Endothelial cell of umbilical vein (primary cell): ENCODE data around the gene SRGAP3.

Source experiments
- EZH2 ChIP-seq: IDR thresholded peaks from 2 replicates; pipeline ENCODE4 v1.6.1; 2012; ENCODE audit warnings: borderline replicate concordance, low read depth, mild to moderate bottlenecking, moderate library complexity, low read length, inconsistent platforms; ENCODE audit not compliant: severe bottlenecking
- GATA2 ChIP-seq: IDR thresholded peaks from 2 replicates; pipeline ENCODE4 v1.7.0; 2011; ENCODE audit warnings: low read depth, mild to moderate bottlenecking, moderate library complexity, mixed read lengths, low read length; ENCODE audit not compliant: insufficient read length, insufficient read depth
- JUN ChIP-seq: IDR thresholded peaks from 2 replicates; pipeline ENCODE4 v1.6.1; 2011; ENCODE audit warnings: borderline replicate concordance, low read depth; ENCODE audit not compliant: insufficient read length, insufficient read depth
- MYC ChIP-seq: IDR thresholded peaks from one replicate; pipeline ENCODE4 v1.6.1; 2011; ENCODE audit warnings: mild to moderate bottlenecking, low read depth, low read length
- POLR2A ChIP-seq: IDR thresholded peaks from 2 replicates; pipeline ENCODE4 v1.6.1; 2012; ENCODE audit warnings: low read depth, mild to moderate bottlenecking, control low read depth, low read length
- POLR2AphosphoS5 ChIP-seq: IDR thresholded peaks from 2 replicates; pipeline ENCODE4 v1.6.1; 2012; ENCODE audit warnings: low read depth, mild to moderate bottlenecking, control low read depth, low read length, moderate library complexity; ENCODE audit not compliant: insufficient read depth
- TF ChIP-seq, protein P1 (sequence below), 2 donors: IDR thresholded peaks; 1 replicate in 1 of 2; 2 replicates in 1 of 2; pipeline ENCODE4 v1.5.1; 2011; ENCODE audit warnings: low read length in 2 of 2, mild to moderate bottlenecking in 2 of 2, moderate library complexity in 2 of 2, control low read depth in 1 of 2, inconsistent platforms in 1 of 2, low read depth in 1 of 2; ENCODE audit not compliant: insufficient read depth in 1 of 2; ENCODE audit errors: extremely low read depth in 1 of 2
- TF ChIP-seq, protein P2 (sequence below): IDR thresholded peaks from 2 replicates; pipeline ENCODE4 v1.6.1; 2011; ENCODE audit not compliant: insufficient read depth, insufficient read length

DNA sequence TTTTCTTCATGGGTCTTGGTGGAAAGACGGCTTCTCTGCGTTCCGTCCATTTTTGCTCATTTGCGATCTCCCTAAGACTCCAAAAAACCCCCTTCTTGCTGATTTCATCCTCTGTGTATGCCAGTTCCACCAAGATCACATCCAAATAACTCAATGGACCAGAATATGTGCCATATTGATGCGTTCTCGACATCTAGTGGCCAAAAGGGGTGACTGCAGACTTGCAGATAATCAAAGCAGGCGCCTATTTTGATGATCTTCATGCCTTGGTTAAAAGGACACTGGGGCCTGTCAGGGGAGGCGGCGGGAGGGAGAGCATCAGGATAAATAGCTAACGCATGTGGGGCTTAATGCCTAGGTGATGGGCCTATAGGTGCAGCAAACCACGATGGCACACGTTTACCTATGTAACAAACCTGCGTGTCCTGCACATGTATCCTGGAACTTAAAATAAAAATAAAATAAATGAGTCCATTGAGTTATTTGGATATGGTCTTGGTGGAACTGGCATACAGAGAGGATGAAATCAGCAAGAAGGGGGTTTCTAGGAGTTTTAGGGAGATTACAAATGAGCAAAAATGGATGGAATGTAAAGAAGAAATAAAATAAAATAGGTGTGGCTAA, 182.0 kb downstream of the SRGAP3 start:
- TF ChIP-seq, protein P1, sequence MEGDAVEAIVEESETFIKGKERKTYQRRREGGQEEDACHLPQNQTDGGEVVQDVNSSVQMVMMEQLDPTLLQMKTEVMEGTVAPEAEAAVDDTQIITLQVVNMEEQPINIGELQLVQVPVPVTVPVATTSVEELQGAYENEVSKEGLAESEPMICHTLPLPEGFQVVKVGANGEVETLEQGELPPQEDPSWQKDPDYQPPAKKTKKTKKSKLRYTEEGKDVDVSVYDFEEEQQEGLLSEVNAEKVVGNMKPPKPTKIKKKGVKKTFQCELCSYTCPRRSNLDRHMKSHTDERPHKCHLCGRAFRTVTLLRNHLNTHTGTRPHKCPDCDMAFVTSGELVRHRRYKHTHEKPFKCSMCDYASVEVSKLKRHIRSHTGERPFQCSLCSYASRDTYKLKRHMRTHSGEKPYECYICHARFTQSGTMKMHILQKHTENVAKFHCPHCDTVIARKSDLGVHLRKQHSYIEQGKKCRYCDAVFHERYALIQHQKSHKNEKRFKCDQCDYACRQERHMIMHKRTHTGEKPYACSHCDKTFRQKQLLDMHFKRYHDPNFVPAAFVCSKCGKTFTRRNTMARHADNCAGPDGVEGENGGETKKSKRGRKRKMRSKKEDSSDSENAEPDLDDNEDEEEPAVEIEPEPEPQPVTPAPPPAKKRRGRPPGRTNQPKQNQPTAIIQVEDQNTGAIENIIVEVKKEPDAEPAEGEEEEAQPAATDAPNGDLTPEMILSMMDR (IDR thresholded peaks at IDR 0.05; ENCODE audit: extremely low read depth in 1 of 2, insufficient read depth in 1 of 2, low read depth in 1 of 2, low read length in 2 of 2) = peak; percentile 78
- TF ChIP-seq POLR2AphosphoS5 = no peak
- no peak for TF ChIP-seq POLR2A
- no peak for TF ChIP-seq EZH2
- TF ChIP-seq GATA2 = no peak
- no peak for TF ChIP-seq MYC
- TF ChIP-seq, protein P2, sequence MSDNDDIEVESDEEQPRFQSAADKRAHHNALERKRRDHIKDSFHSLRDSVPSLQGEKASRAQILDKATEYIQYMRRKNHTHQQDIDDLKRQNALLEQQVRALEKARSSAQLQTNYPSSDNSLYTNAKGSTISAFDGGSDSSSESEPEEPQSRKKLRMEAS = no peak
- no peak for TF ChIP-seq JUN
